ENCODE data around the gene SAPCD2.
"Not testable (repeated sequence)": the region's sequence is repeated elsewhere in the genome, so short reads cannot be mapped to it uniquely, and the experiment has no call there.

The SAPCD2 gene

GRCh38 chr9:137048655-137049543, 21.5 kb downstream of the SAPCD2 start:
- no peak for DNase-seq (ENCODE audit: low read depth)

GRCh38 chr9:137046088-137046787, 24.1 kb downstream of the SAPCD2 start, which contains the start of gene NPDC1:
TSS of gene NPDC1 (minus strand) at chr9:137046177. CDS start at chr9:137045989, 188 bp downstream.
- peak; percentile 71 for DNase-seq (ENCODE audit: low read depth)

- no peak for DNase-seq (ENCODE audit: low read depth)
Measured at GRCh38 chr9:137045294-137046087, 24.9 kb downstream of the SAPCD2 start.

- no peak for DNase-seq (ENCODE audit: low read depth)
Measured at GRCh38 chr9:137044502-137045177, 25.7 kb downstream of the SAPCD2 start.

GRCh38 chr9:137044037-137044436, 26.3 kb downstream of the SAPCD2 start:
- DNase-seq (ENCODE audit: low read depth) = no peak

- no peak for DNase-seq (ENCODE audit: low read depth)
Measured at GRCh38 chr9:137042751-137043727, 27.3 kb downstream of the SAPCD2 start.

- no peak for DNase-seq (ENCODE audit: low read depth)
Measured at GRCh38 chr9:137041124-137041523, 29.2 kb downstream of the SAPCD2 start.

GRCh38 chr9:137040568-137040967, 29.8 kb downstream of the SAPCD2 start:
- DNase-seq (ENCODE audit: low read depth) = no peak

- DNase-seq (ENCODE audit: low read depth) = no peak
Measured at GRCh38 chr9:137039611-137040366, 30.6 kb downstream of the SAPCD2 start.

- DNase-seq (ENCODE audit: low read depth) = no peak
Measured at GRCh38 chr9:137038916-137039315, 31.4 kb downstream of the SAPCD2 start.

- DNase-seq (ENCODE audit: low read depth) = no peak
Measured at GRCh38 chr9:137037483-137037882, 32.9 kb downstream of the SAPCD2 start.

- no peak for DNase-seq (ENCODE audit: low read depth)
Measured at GRCh38 chr9:137037035-137037434, 33.3 kb downstream of the SAPCD2 start.

- no peak for DNase-seq (ENCODE audit: low read depth)
Measured at GRCh38 chr9:137035937-137036336, 34.4 kb downstream of the SAPCD2 start.

GRCh38 chr9:137035507-137035834, 34.9 kb downstream of the SAPCD2 start:
- DNase-seq (ENCODE audit: low read depth) = no peak

GRCh38 chr9:137034709-137035506, 35.4 kb downstream of the SAPCD2 start:
- DNase-seq (ENCODE audit: low read depth) = peak; percentile 83

GRCh38 chr9:137034039-137034708, 36.2 kb downstream of the SAPCD2 start:
- DNase-seq (ENCODE audit: low read depth) = no peak

- not testable (repeated sequence) for DNase-seq (ENCODE audit: low read depth)
Measured at GRCh38 chr9:137033481-137033880, 36.9 kb downstream of the SAPCD2 start.

- DNase-seq (ENCODE audit: low read depth) = no peak
Measured at GRCh38 chr9:137032858-137033257, 37.5 kb downstream of the SAPCD2 start.

Data from stimulated activated CD8-positive, alpha-beta memory T cell treated with anti-CD3 and anti-CD28 coated beads, Interleukin-4, amount 100 ng/mL, for 24 hours (primary cell).